ENCODE measurements around the gene KCNQ1.

GRCh38 chr11:2793701-2794045 lies 348.9 kb downstream of the KCNQ1 start:
- no peak for TF ChIP-seq GABPA (IDR thresholded peaks at IDR 0.05; ENCODE audit: low read depth)
- no peak for TF ChIP-seq USF1 (IDR thresholded peaks at IDR 0.05; ENCODE audit: borderline replicate concordance, low read depth)
- TF ChIP-seq USF2 (IDR thresholded peaks at IDR 0.05; ENCODE audit: borderline replicate concordance, low read depth, low read length), result no peak
- no peak for TF ChIP-seq JUND (IDR thresholded peaks at IDR 0.05)
- TF ChIP-seq RAD21 (IDR thresholded peaks at IDR 0.05; ENCODE audit: low read length), result no peak
- TF ChIP-seq POLR2AphosphoS5 (IDR thresholded peaks at IDR 0.05; ENCODE audit: low read depth, low read length), result no peak
- no peak for TF ChIP-seq CTCF (IDR thresholded peaks at IDR 0.05)
- TF ChIP-seq TAF1 (IDR thresholded peaks at IDR 0.05; ENCODE audit: borderline replicate concordance, low read depth, low read length), result no peak
- TF ChIP-seq MAX (IDR thresholded peaks at IDR 0.05; ENCODE audit: low read depth), result no peak
- TF ChIP-seq CHD2 (IDR thresholded peaks at IDR 0.05; ENCODE audit: low read length, partially characterized antibody), result no peak
- no peak for TF ChIP-seq RCOR1 (IDR thresholded peaks at IDR 0.05; ENCODE audit: low read length)
- no peak for TF ChIP-seq REST (IDR thresholded peaks at IDR 0.05; ENCODE audit: low read depth, low read length)

Measured in SK-N-SH (cell line).